HepG2 (cell line): ENCODE measurements around the gene NYNRIN. TPM values are rescaled to one million over a fixed set of nuclear protein-coding genes. Genes with fewer than 3 reads are reported as not detected.

Source experiments
- CEBPG ChIP-seq: IDR thresholded peaks from 2 replicates; pipeline ENCODE4 v1.6.1; 2016
- ELF1 ChIP-seq: sonication (generic); formaldehyde crosslinking; IDR thresholded peaks from 2 replicates; pipeline ENCODE4 v1.4.0; 2020; ENCODE audit warnings: missing genetic modification reagents
- ETV5 ChIP-seq: IDR thresholded peaks from 2 replicates; pipeline ENCODE4 v1.6.1; 2018; ENCODE audit warnings: missing biosample characterization, missing genetic modification reagents, inconsistent platforms, borderline replicate concordance
- FOXM1 ChIP-seq: sonication (generic); formaldehyde crosslinking; IDR thresholded peaks from 2 replicates; pipeline ENCODE4 v1.5.0; 2020; ENCODE audit warnings: missing genetic modification reagents
- HNRNPLL ChIP-seq: fragments of 200-400 bp; formaldehyde crosslinking; IDR thresholded peaks from 2 replicates; pipeline ENCODE4 v1.6.1; 2017; ENCODE audit warnings: mild to moderate bottlenecking, low read depth, low read length; ENCODE audit not compliant: poor library complexity, severe bottlenecking
- KDM4B ChIP-seq: sonication (generic); formaldehyde crosslinking; IDR thresholded peaks from 2 replicates; pipeline ENCODE4 v1.4.0; 2020; ENCODE audit warnings: missing genetic modification reagents
- KLF11 ChIP-seq: IDR thresholded peaks from 2 replicates; pipeline ENCODE4 v1.6.1; 2016; ENCODE audit warnings: missing compliant biosample characterization
- MED8 ChIP-seq: sonication (generic); formaldehyde crosslinking; IDR thresholded peaks from 2 replicates; pipeline ENCODE4 v1.8.1; 2023; ENCODE audit warnings: mild to moderate bottlenecking, missing genetic modification reagents; ENCODE audit not compliant: insufficient replicate concordance
- MEF2D ChIP-seq: sonication (generic); formaldehyde crosslinking; IDR thresholded peaks from 2 replicates; pipeline ENCODE4 v1.5.1; 2020; ENCODE audit warnings: mild to moderate bottlenecking, missing genetic modification reagents
- MIER2 ChIP-seq: IDR thresholded peaks from 2 replicates; pipeline ENCODE4 v1.6.1; 2016; ENCODE audit warnings: missing biosample characterization, missing genetic modification reagents
- MTF2 ChIP-seq: sonication (generic); formaldehyde crosslinking; IDR thresholded peaks from 2 replicates; pipeline ENCODE4 v1.5.0; 2020; ENCODE audit warnings: missing genetic modification reagents, borderline replicate concordance
- MXI1 ChIP-seq: IDR thresholded peaks from 3 replicates; pipeline ENCODE4 v1.6.1; 2012; ENCODE audit warnings: low read depth, low read length, inconsistent platforms, borderline replicate concordance
- PLRG1 ChIP-seq: fragments of 450-650 bp; conservative IDR thresholded peaks from 2 replicates; pipeline ENCODE4 v1.6.1; 2016
- RBAK ChIP-seq: sonication (generic); formaldehyde crosslinking; IDR thresholded peaks from 2 replicates; pipeline ENCODE4 v1.5.1; 2020; ENCODE audit warnings: mild to moderate bottlenecking, missing genetic modification reagents
- RFXANK ChIP-seq: IDR thresholded peaks from 2 replicates; pipeline ENCODE4 v1.6.1; 2016
- SETDB1 ChIP-seq: sonication (generic); formaldehyde crosslinking; IDR thresholded peaks from 2 replicates; pipeline ENCODE4 v1.5.1; 2020; ENCODE audit warnings: missing genetic modification reagents, mild to moderate bottlenecking, borderline replicate concordance
- TRIM22 ChIP-seq: fragments of 450-650 bp; IDR thresholded peaks from 2 replicates; pipeline ENCODE4 v1.6.1; 2017
- ZKSCAN1 ChIP-seq: fragments of 150-350 bp; IDR thresholded peaks from 2 replicates; pipeline ENCODE4 v1.6.1; 2014; ENCODE audit warnings: low read length
- ZNF275 ChIP-seq: sonication (generic); formaldehyde crosslinking; IDR thresholded peaks from 2 replicates; pipeline ENCODE4 v1.8.0; 2022; ENCODE audit warnings: missing genetic modification reagents, mild to moderate bottlenecking, inconsistent platforms, borderline replicate concordance
- ZNF460 ChIP-seq: sonication (generic); formaldehyde crosslinking; IDR thresholded peaks from 2 replicates; pipeline ENCODE4 v1.5.1; 2020; ENCODE audit warnings: missing genetic modification reagents, mild to moderate bottlenecking, borderline replicate concordance
- ZNF546 ChIP-seq: sonication (generic); formaldehyde crosslinking; conservative IDR thresholded peaks from 2 replicates; pipeline ENCODE4 v1.8.1; 2023; ENCODE audit warnings: mild to moderate bottlenecking, missing genetic modification reagents
- ZNF577 ChIP-seq: sonication (generic); formaldehyde crosslinking; IDR thresholded peaks from 2 replicates; pipeline ENCODE4 v1.4.0; 2020; ENCODE audit warnings: mild to moderate bottlenecking, low read depth, missing genetic modification reagents, borderline replicate concordance
- ZNF816 ChIP-seq: sonication (generic); formaldehyde crosslinking; IDR thresholded peaks from 2 replicates; pipeline ENCODE4 v1.8.0; 2022; ENCODE audit warnings: missing genetic modification reagents, mild to moderate bottlenecking, borderline replicate concordance
- polyA plus RNA-seq, 8 experiments: library from polyadenylated mRNA; depleted of rRNA in 3 of 8; stranded (reverse) in 7 of 8; unstranded in 1 of 8; fragments of >200 nt; fragmentation: Illumina TruSeq in 4 of 8; extraction: Trizol in 4 of 8; gene quantifications; 2 replicates each; pipeline versions ENCODE4 v1.2.1 to v1.2.3, GENCODE V29; 2011 to 2016; ENCODE audit warnings: low read depth in 4 of 8, missing spikeins in 1 of 8, mixed read lengths in 1 of 8; ENCODE audit not compliant: insufficient read depth in 1 of 8
- total RNA-seq, 5 experiments: library from RNA; depleted of rRNA; stranded (reverse); fragments of >200 nt; fragmentation: Illumina TruSeq; extraction: Trizol; gene quantifications; 2 replicates each; pipeline ENCODE4 v1.2.3, GENCODE V29; 2016; ENCODE audit warnings: low read depth in 1 of 5
- TF ChIP-seq, protein P1 (sequence below): sonication (generic); formaldehyde crosslinking; IDR thresholded peaks from 2 replicates; pipeline ENCODE4 v1.5.0; 2020; ENCODE audit warnings: mild to moderate bottlenecking, low read depth, missing genetic modification reagents, borderline replicate concordance
- TF ChIP-seq, protein P2 (sequence below): sonication (generic); formaldehyde crosslinking; IDR thresholded peaks from 2 replicates; pipeline ENCODE4 v1.4.0; 2020; ENCODE audit warnings: mild to moderate bottlenecking, missing genetic modification reagents
- TF ChIP-seq, protein P3 (sequence below): sonication (generic); formaldehyde crosslinking; IDR thresholded peaks from 2 replicates; pipeline ENCODE4 v1.4.0; 2020; ENCODE audit warnings: missing genetic modification reagents
- TF ChIP-seq, protein P4 (sequence below): sonication (generic); formaldehyde crosslinking; IDR thresholded peaks from 2 replicates; pipeline ENCODE4 v1.4.0; 2020; ENCODE audit warnings: mild to moderate bottlenecking, missing genetic modification reagents
- TF ChIP-seq, protein P5 (sequence below): sonication (generic); formaldehyde crosslinking; IDR thresholded peaks from 2 replicates; pipeline ENCODE4 v1.8.0; 2023; ENCODE audit warnings: mild to moderate bottlenecking, missing genetic modification reagents

Gene NYNRIN
- total and polyA plus RNA-seq, 2 of the 13 experiments (the other 11 are each of a cell fraction or from before 2014, with no cell fraction given) = 0.63 to 1.1 TPM

DNA sequence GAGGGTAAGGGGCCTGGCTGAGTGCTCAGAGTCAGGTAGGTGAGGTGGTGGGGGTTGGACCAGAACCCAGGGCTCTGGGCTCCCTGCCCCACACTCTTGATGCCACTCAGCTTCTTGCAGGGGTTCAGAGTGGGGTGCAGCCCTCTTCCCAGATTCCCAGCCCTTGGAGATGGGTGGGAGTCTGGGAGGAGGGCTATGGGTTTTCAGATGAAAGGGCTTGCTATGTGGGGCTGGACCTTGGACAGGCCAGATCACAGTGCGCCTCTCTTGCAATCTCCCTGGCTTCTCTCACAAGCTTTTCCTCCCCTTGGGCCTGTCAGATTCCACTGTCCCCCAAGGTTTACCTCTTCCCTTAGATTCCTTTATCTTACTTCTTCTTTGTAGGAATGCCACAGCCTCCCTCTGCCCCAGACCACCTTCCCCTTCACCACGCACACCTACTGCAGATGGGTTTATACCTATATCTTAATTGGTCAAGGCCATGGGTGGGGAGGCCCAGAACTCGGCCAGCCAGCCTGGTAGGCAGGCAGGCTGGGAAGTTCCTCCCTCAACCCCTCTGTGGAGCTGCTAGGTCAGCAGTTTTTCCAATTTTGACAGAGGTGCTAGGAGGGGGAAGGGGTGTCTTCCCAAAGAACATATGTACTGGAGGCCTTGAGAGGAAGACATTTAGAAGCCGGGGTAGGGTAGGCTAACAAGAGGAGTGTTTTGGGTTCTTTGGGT, 1.4 kb downstream of the NYNRIN start (continued):
- no peak for TF ChIP-seq FOXM1 (CRISPR knock-in tag)
- no peak for TF ChIP-seq PLRG1
- TF ChIP-seq ZNF816 (CRISPR knock-in tag) = no peak
- TF ChIP-seq ZKSCAN1 = no peak
- no peak for TF ChIP-seq MEF2D (CRISPR knock-in tag)
- TF ChIP-seq CEBPG = no peak
- no peak for TF ChIP-seq HNRNPLL
- TF ChIP-seq RFXANK (CRISPR knock-in tag) = no peak
- TF ChIP-seq RBAK (CRISPR knock-in tag) = no peak
- no peak for TF ChIP-seq MIER2 (CRISPR knock-in tag)
- no peak for TF ChIP-seq MXI1
- TF ChIP-seq, protein P1, sequence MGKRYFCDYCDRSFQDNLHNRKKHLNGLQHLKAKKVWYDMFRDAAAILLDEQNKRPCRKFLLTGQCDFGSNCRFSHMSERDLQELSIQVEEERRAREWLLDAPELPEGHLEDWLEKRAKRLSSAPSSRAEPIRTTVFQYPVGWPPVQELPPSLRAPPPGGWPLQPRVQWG (CRISPR knock-in tag) = no peak
- TF ChIP-seq, protein P2, sequence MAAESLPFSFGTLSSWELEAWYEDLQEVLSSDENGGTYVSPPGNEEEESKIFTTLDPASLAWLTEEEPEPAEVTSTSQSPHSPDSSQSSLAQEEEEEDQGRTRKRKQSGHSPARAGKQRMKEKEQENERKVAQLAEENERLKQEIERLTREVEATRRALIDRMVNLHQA (CRISPR knock-in tag) = no peak
- TF ChIP-seq ZNF275 (CRISPR knock-in tag) = no peak
- no peak for TF ChIP-seq TRIM22
- TF ChIP-seq, protein P3, sequence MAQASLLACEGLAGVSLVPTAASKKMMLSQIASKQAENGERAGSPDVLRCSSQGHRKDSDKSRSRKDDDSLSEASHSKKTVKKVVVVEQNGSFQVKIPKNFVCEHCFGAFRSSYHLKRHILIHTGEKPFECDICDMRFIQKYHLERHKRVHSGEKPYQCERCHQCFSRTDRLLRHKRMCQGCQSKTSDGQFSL (CRISPR knock-in tag) = no peak
- TF ChIP-seq, protein P4, sequence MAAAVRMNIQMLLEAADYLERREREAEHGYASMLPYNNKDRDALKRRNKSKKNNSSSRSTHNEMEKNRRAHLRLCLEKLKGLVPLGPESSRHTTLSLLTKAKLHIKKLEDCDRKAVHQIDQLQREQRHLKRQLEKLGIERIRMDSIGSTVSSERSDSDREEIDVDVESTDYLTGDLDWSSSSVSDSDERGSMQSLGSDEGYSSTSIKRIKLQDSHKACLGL (CRISPR knock-in tag) = no peak
- no peak for TF ChIP-seq KLF11 (CRISPR knock-in tag)
- TF ChIP-seq MED8 (CRISPR knock-in tag) = no peak
- no peak for TF ChIP-seq ZNF546
- no peak for TF ChIP-seq ZNF460
- TF ChIP-seq ELF1 = no peak
- no peak for TF ChIP-seq KDM4B (CRISPR knock-in tag)
- TF ChIP-seq MTF2 (CRISPR knock-in tag) = no peak
- TF ChIP-seq, protein P5, sequence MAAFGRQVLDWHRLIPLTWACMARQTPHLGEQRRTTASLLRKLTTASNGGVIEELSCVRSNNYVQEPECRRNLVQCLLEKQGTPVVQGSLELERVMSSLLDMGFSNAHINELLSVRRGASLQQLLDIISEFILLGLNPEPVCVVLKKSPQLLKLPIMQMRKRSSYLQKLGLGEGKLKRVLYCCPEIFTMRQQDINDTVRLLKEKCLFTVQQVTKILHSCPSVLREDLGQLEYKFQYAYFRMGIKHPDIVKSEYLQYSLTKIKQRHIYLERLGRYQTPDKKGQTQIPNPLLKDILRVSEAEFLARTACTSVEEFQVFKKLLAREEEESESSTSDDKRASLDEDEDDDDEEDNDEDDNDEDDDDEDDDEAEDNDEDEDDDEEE (CRISPR knock-in tag) = peak; percentile 65; the same call in 1 of the 2 replicates
- no peak for TF ChIP-seq ETV5 (CRISPR knock-in tag)
- TF ChIP-seq SETDB1 (CRISPR knock-in tag) = no peak
- TF ChIP-seq ZNF577 (CRISPR knock-in tag) = no peak
